NCI-H2227 treated with DMSO at 0.1 percent for 48 hours (cell line): Measurements from ENCODE around the gene HAUS7.
A peak's percentile ranks its signal among the peaks of the same experiment; 100 is the strongest.

ENCODE experiments used
- DNase-seq: peaks from one replicate; lab custom pipeline; 2025; lab: John Stamatoyannopoulos, UW

Gene HAUS7

GRCh38 chrX:153439977-153440376 is 30.4 kb downstream of the HAUS7 start:
- no peak for DNase-seq

GRCh38 chrX:153438532-153438931 is 31.8 kb downstream of the HAUS7 start:
- peak; percentile 30 for DNase-seq

GRCh38 chrX:153435845-153436244 is 34.5 kb downstream of the HAUS7 start:
- DNase-seq: no peak

GRCh38 chrX:153434801-153435200 is 35.6 kb downstream of the HAUS7 start:
- DNase-seq: no peak

GRCh38 chrX:153433781-153434285 is 36.5 kb downstream of the HAUS7 start:
- DNase-seq: no peak

- no peak for DNase-seq
Observed at GRCh38 chrX:153433161-153433680, 37.2 kb downstream of the HAUS7 start.

GRCh38 chrX:153430796-153431195 is 39.6 kb downstream of the HAUS7 start:
- DNase-seq: no peak

GRCh38 chrX:153426204-153426603 is 44.2 kb downstream of the HAUS7 start:
- DNase-seq: no peak

GRCh38 chrX:153423652-153424051 is 46.7 kb downstream of the HAUS7 start:
- no peak for DNase-seq

- no peak for DNase-seq
Observed at GRCh38 chrX:153421856-153422255, 48.5 kb downstream of the HAUS7 start.

- DNase-seq: no peak
Observed at GRCh38 chrX:153420851-153421599, 49.4 kb downstream of the HAUS7 start.

GRCh38 chrX:153417637-153418036 is 52.7 kb downstream of the HAUS7 start:
- DNase-seq: no peak

GRCh38 chrX:153416781-153417450 is 53.5 kb downstream of the HAUS7 start:
- DNase-seq: no peak

GRCh38 chrX:153414856-153415510 is 55.4 kb downstream of the HAUS7 start:
- no peak for DNase-seq

GRCh38 chrX:153413731-153414130 is 56.6 kb downstream of the HAUS7 start:
- no peak for DNase-seq

GRCh38 chrX:153412746-153413720 is 57.3 kb downstream of the HAUS7 start:
- no peak for DNase-seq

- no peak for DNase-seq
Observed at GRCh38 chrX:153411988-153412574, 58.3 kb downstream of the HAUS7 start.

GRCh38 chrX:153411255-153411987 is 59.0 kb downstream of the HAUS7 start, which contains the start of gene ZFP92:
ZFP92 (plus strand) TSS chrX:153411472; CDS start chrX:153418323, 6,851 bp downstream.
- DNase-seq: no peak

GRCh38 chrX:153410888-153411254 is 59.5 kb downstream of the HAUS7 start:
- no peak for DNase-seq

GRCh38 chrX:153410373-153410772 is 60.0 kb downstream of the HAUS7 start:
- DNase-seq: no peak
